K562 (cell line): ENCODE data around the gene GTF2A2. TPM values are rescaled to one million over a fixed set of nuclear protein-coding genes. Genes with fewer than 3 reads are reported as not detected.
A peak's percentile ranks its signal among the peaks of the same experiment; 100 is the strongest.
"Not testable (repeated sequence)": the region's sequence is repeated elsewhere in the genome, so short reads cannot be mapped to it uniquely, and the experiment has no call there.

Experiments
- ATAC-seq: fragments of 200-7000 bp; cut with Tn5 transposase; 3 replicates; pipeline ENCODE4 v1.9.1; 2020; ENCODE audit warnings: moderate library complexity
- BruUV-seq: library from RNA; stranded (reverse); fragments of 400-500 nt; replicated peaks from 2 replicates; lab custom pipeline; 2021; lab: Mats Ljungman, UMichigan
- CTCF ChIA-PET: fragments of 300-600 bp; formaldehyde crosslinking; extraction: SDS; loops from one replicate; lab custom pipeline; 2021; ENCODE audit warnings: low intra/inter-chr PET ratio; lab: Yijun Ruan, JAX
- POLR2A ChIA-PET: fragments of 300-600, 350-650 bp; sonication (Branson Sonifier 250); formaldehyde crosslinking; extraction: SDS; loops from one replicate; lab custom pipeline; 2021; ENCODE audit warnings: antibody characterized with exemption, inconsistent platforms; lab: Yijun Ruan, JAX
- DNase-seq, 4 experiments: peaks; one replicate each; pipeline versions ENCODE4 v3.0.0 to v3.0.0-alpha.2; 2011 to 2018; ENCODE audit warnings: low spot score in 3 of 4, mixed read lengths in 3 of 4; ENCODE audit errors: extremely low read depth in 1 of 4
- FAIRE-seq: peaks from 2 replicates; lab custom pipeline; 2011; peaks lifted over from hg19 to GRCh38; lab: Jason Lieb, UNC
- H2AFZ ChIP-seq: 2 replicates; pipeline ENCODE4 v1.6.0; 2011; ENCODE audit warnings: low read depth, low read length, control low read depth, inconsistent platforms
- H3K27ac ChIP-seq: fragments of 200-600 bp; 3 replicates; pipeline ENCODE4 v1.8.0; 2011; ENCODE audit warnings: low read depth, mild to moderate bottlenecking, control low read depth, inconsistent platforms, low read length, moderate library complexity, mixed read lengths; ENCODE audit errors: extremely low read depth
- H3K27me3 ChIP-seq, 2 experiments: fragments of 300-600 bp in 1 of 2; 2 replicates in 1 of 2; 3 replicates in 1 of 2; pipeline versions ENCODE4 v1.6.0 to v1.8.0; 2011; ENCODE audit warnings: inconsistent platforms in 2 of 2, low read length in 2 of 2, mild to moderate bottlenecking in 1 of 2, mixed read lengths in 1 of 2, moderate library complexity in 1 of 2; ENCODE audit not compliant: control insufficient read depth in 2 of 2, insufficient read depth in 2 of 2
- H3K36me3 ChIP-seq: fragments of 300-600 bp; 3 replicates; pipeline ENCODE4 v1.8.0; 2011; ENCODE audit warnings: mild to moderate bottlenecking, low read length, inconsistent platforms; ENCODE audit not compliant: control insufficient read depth, insufficient read depth
- H3K4me1 ChIP-seq, 2 experiments: fragments of 200-600 bp in 1 of 2; replicated peaks in 1 of 2; 2 replicates in 1 of 2; 3 replicates in 1 of 2; pipeline versions ENCODE4 v1.5.1 to v1.8.0; 2011; ENCODE audit warnings: inconsistent platforms in 2 of 2, low read length in 2 of 2, mild to moderate bottlenecking in 1 of 2, mixed read lengths in 1 of 2, moderate library complexity in 1 of 2; ENCODE audit not compliant: control insufficient read depth in 2 of 2, insufficient read depth in 2 of 2
- H3K4me2 ChIP-seq: 2 replicates; pipeline ENCODE4 v1.6.1; 2011; ENCODE audit warnings: low read length, control low read depth, inconsistent platforms, mixed read lengths; ENCODE audit not compliant: insufficient read depth
- H3K4me3 ChIP-seq: fragments of 200-600 bp; sonication (generic), shearing (Covaris generic); 2 replicates; pipeline ENCODE4 v1.5.1; 2016; ENCODE audit warnings: control low read depth, inconsistent platforms
- H3K79me2 ChIP-seq: fragments of 200-600 bp; 3 replicates; pipeline ENCODE4 v1.8.0; 2011; ENCODE audit warnings: low read length, inconsistent platforms; ENCODE audit not compliant: control insufficient read depth, insufficient read depth
- H3K9ac ChIP-seq, 2 experiments: 2 replicates each; pipeline versions ENCODE4 v1.6.0 to v1.6.1; 2011; ENCODE audit warnings: low read depth in 2 of 2, low read length in 2 of 2, control low read depth in 1 of 2, inconsistent platforms in 1 of 2, mild to moderate bottlenecking in 1 of 2, mixed read lengths in 1 of 2; ENCODE audit not compliant: insufficient read depth in 1 of 2
- H3K9me1 ChIP-seq: one replicate; pipeline ENCODE4 v1.6.0; 2011; ENCODE audit warnings: inconsistent platforms, mild to moderate bottlenecking, low read length, moderate library complexity; ENCODE audit not compliant: control insufficient read depth, insufficient read depth
- H3K9me3 ChIP-seq: replicated peaks from 2 replicates; pipeline ENCODE4 v1.5.1; 2011; ENCODE audit warnings: low read depth, low read length, inconsistent platforms; ENCODE audit not compliant: control insufficient read depth, insufficient read depth
- H4K20me1 ChIP-seq: replicated peaks from 2 replicates; pipeline ENCODE4 v1.6.1; 2011; ENCODE audit warnings: low read length, inconsistent platforms, mixed read lengths; ENCODE audit not compliant: control insufficient read depth, insufficient read depth
- E2F3 ChIP-seq: fragments of 250-450 bp; sonication (Bioruptor Pico); IDR thresholded peaks from 2 replicates; pipeline ENCODE4 v1.4.0; 2020; ENCODE audit warnings: mild to moderate bottlenecking
- FOXK2 ChIP-seq, 2 experiments: fragments of 450-650 bp; IDR thresholded peaks in 1 of 2; conservative IDR thresholded peaks in 1 of 2; 2 replicates each; pipeline ENCODE4 v1.6.1; 2016; ENCODE audit warnings: low read depth in 2 of 2, mild to moderate bottlenecking in 1 of 2
- GABPB1 ChIP-seq: sonication (generic); formaldehyde crosslinking; IDR thresholded peaks from 2 replicates; pipeline ENCODE4 v1.8.0; 2022; ENCODE audit warnings: mild to moderate bottlenecking, missing genetic modification reagents
- NUFIP1 ChIP-seq: fragments of 450-650 bp; IDR thresholded peaks from 2 replicates; pipeline ENCODE4 v1.6.1; 2018; ENCODE audit not compliant: partially characterized antibody
- ZNF316 ChIP-seq: fragments of 450-650 bp; IDR thresholded peaks from 2 replicates; pipeline ENCODE4 v1.6.1; 2016
- ZNF589 ChIP-seq: fragments of 200-800 bp; sonication (Bioruptor generic); IDR thresholded peaks from 2 replicates; pipeline ENCODE4 v1.6.1; 2016; ENCODE audit warnings: low read depth, missing genetic modification characterization, missing compliant biosample characterization
- WGBS: fragments of 100-300 bp; shearing (Covaris generic); methylation state at CpG from one replicate; pipeline ENCODE4 v1.1.6; 2016; ENCODE audit warnings: low coverage, mixed read lengths; ENCODE audit not compliant: insufficient coverage; ENCODE audit errors: missing lambda C conversion rate; 5-methylcytosine and 5-hydroxymethylcytosine counted together
- in situ Hi-C: fragments of 300-500 bp; cut with MboI; formaldehyde crosslinking; loops from 4 replicates; pipeline ENCODE4 v1.15.0; 2018; ENCODE audit warnings: inconsistent platforms, mixed read lengths
- intact Hi-C: fragments of 100-400 bp; cut with micrococcal nuclease; formaldehyde crosslinking; loops from 2 replicates; pipeline ENCODE4 v1.14.2; 2022
- polyA plus RNA-seq, 8 experiments: library from polyadenylated mRNA; depleted of rRNA in 4 of 8; stranded (reverse) in 5 of 8; unstranded in 3 of 8; fragments of >200 nt; fragmentation: Nextera tagmentation in 2 of 8; fragmentation: Illumina TruSeq in 1 of 8; extraction: Ambion mirVana in 2 of 8; extraction: Trizol in 1 of 8; gene quantifications; 2 replicates each; pipeline versions ENCODE4 v1.2.1 to v1.2.3, GENCODE V29; 2011 to 2014; ENCODE audit warnings: inconsistent platforms in 1 of 8, missing spikeins in 1 of 8
- total RNA-seq, 7 experiments: library from RNA; depleted of rRNA in 6 of 7; stranded (reverse); fragments of >200 nt in 6 of 7; fragmentation: Illumina TruSeq in 2 of 7; extraction: Trizol in 2 of 7; gene quantifications; 2 replicates each; pipeline versions ENCODE4 v1.2.1 to v1.2.3, GENCODE V29; 2011 to 2021; ENCODE audit warnings: low replicate concordance in 1 of 7
- TF ChIP-seq, protein P1 (sequence below), 3 experiments: IDR thresholded peaks in 2 of 3; conservative IDR thresholded peaks in 1 of 3; 2 replicates each; pipeline ENCODE4 v1.5.1; 2011 to 2012; ENCODE audit warnings: low read length in 3 of 3, mild to moderate bottlenecking in 3 of 3, control low read depth in 2 of 3, improper control_type of control experiment in 1 of 3, inconsistent platforms in 1 of 3, low read depth in 1 of 3, mixed read lengths in 1 of 3, moderate library complexity in 1 of 3; ENCODE audit not compliant: insufficient read depth in 2 of 3
- TF ChIP-seq, protein P2 (sequence below): fragments of 450-650 bp; IDR thresholded peaks from 2 replicates; pipeline ENCODE4 v1.6.1; 2016; ENCODE audit warnings: missing biosample characterization, missing genetic modification characterization
- TF ChIP-seq, protein P3 (sequence below): fragments of 250-450 bp; sonication (Bioruptor Pico); IDR thresholded peaks from 2 replicates; pipeline ENCODE4 v1.6.1; 2021; ENCODE audit warnings: mild to moderate bottlenecking

GTF2A2 gene
- total and polyA plus RNA-seq, 9 of the 15 experiments (the other 6 are each of a cell fraction or from before 2014, with no cell fraction given): 128 to 656 (median 172) TPM

DNA sequence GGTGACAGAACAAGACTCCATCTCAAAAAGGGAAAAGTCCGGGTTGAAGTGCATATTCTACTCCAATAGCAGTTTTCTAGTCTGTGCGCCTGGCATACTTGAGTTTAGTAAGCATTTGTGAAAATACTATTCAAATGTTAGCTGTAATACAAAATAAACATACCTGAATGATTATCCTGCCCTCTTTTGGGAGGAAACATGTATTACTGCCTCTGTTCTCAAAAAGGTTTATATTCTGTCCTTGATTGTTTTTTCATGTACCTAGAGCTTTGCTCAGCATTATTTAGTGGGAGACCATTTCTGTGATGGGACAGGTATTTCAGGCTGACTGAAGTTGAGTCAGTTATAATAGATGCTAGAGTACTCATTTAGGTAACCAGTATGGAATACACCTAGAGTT, 19.8 kb downstream of the GTF2A2 start:
- WGBS: 93% methylated on average over 2 of the region's 2 CpGs
- POLR2A ChIA-PET: interaction anchor here (0.7 to 1.5 kb wide), 3 partner anchors 11 to 87 kb away, joined by 3 to 5 read pairs (median 3); partner anchors contain the start of gene GTF2A2
- FAIRE-seq: peak; percentile 76
- H3K4me2 ChIP-seq, DNase-seq, H2AFZ ChIP-seq, in situ Hi-C loops, intact Hi-C loops, H3K79me2 ChIP-seq, CTCF ChIA-PET, H3K9me1 ChIP-seq, H3K27ac ChIP-seq, H3K4me3 ChIP-seq, H3K9ac ChIP-seq, H3K4me1 ChIP-seq, BruUV-seq, H4K20me1 ChIP-seq, H3K9me3 ChIP-seq, H3K27me3 ChIP-seq: not testable (repeated sequence)
- ATAC-seq: peak; percentile 50
- peaks cover 43% of the 10 kb centered on the region for H3K36me3 ChIP-seq
- TF ChIP-seq, protein P1, sequence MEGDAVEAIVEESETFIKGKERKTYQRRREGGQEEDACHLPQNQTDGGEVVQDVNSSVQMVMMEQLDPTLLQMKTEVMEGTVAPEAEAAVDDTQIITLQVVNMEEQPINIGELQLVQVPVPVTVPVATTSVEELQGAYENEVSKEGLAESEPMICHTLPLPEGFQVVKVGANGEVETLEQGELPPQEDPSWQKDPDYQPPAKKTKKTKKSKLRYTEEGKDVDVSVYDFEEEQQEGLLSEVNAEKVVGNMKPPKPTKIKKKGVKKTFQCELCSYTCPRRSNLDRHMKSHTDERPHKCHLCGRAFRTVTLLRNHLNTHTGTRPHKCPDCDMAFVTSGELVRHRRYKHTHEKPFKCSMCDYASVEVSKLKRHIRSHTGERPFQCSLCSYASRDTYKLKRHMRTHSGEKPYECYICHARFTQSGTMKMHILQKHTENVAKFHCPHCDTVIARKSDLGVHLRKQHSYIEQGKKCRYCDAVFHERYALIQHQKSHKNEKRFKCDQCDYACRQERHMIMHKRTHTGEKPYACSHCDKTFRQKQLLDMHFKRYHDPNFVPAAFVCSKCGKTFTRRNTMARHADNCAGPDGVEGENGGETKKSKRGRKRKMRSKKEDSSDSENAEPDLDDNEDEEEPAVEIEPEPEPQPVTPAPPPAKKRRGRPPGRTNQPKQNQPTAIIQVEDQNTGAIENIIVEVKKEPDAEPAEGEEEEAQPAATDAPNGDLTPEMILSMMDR (IDR thresholded peaks at IDR 0.05 in 2 of 3, conservative IDR thresholded peaks at IDR 0.05 in 1 of 3; ENCODE audit: insufficient read depth in 2 of 3, low read depth in 1 of 3, low read length in 3 of 3): peak in 1 of 3 experiments; percentile 36; a peak in 2 of 6 replicates
- TF ChIP-seq ZNF316: peak; percentile 14; the same call in 1 of the 2 replicates

DNA sequence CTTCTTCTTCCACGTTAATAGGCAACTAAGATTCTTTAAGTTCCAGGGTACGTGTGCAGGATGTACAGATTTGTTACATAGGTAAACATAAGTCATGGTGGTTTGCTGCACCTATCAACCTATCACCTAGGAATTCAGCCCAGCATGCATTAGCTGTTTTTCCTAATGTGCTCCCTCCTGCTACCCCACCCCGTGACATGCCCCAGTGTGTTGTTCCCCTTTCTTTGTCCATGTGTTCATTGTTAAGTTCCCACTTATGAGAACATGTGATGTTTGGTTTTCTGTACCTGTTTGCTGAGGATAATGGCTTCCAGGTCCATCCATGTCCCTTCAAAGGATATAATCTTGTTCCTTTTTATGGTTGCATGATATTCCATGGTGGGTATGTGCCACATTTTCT, 21.1 kb downstream of the GTF2A2 start:
- Histone ChIP-seq H3K27me3 (no peaks in the 10 kb centered on the region; a peak in 1 of 5 replicates), H4K20me1 (no peaks in the 10 kb centered on the region), H3K27ac (no peak overlapping the region), H3K79me2 (no peaks in the 10 kb centered on the region), H3K4me2 (no peak overlapping the region), H3K4me3 (no peak overlapping the region), H3K9me1 (no peaks in the 10 kb centered on the region), H3K9ac (no peak overlapping the region), H3K4me1 (no peaks in the 10 kb centered on the region), H2AFZ (no peak overlapping the region), H3K9me3 (no peaks in the 10 kb centered on the region), H3K36me3 (peaks cover 32% of the 10 kb centered on the region; the same call in 2 of the 3 replicates)
- TF ChIP-seq, protein P2, sequence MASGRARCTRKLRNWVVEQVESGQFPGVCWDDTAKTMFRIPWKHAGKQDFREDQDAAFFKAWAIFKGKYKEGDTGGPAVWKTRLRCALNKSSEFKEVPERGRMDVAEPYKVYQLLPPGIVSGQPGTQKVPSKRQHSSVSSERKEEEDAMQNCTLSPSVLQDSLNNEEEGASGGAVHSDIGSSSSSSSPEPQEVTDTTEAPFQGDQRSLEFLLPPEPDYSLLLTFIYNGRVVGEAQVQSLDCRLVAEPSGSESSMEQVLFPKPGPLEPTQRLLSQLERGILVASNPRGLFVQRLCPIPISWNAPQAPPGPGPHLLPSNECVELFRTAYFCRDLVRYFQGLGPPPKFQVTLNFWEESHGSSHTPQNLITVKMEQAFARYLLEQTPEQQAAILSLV: no peak
- TF ChIP-seq FOXK2 (conservative IDR thresholded peaks at IDR 0.05 in 1 of 2, IDR thresholded peaks at IDR 0.05 in 1 of 2; ENCODE audit: low read depth in 2 of 2) (no peak), GABPB1 (CRISPR knock-in tag) (no peak), ZNF589 (CRISPR knock-in tag) (no peak), E2F3 (CRISPR knock-in tag) (no peak), NUFIP1 (no peak)
- TF ChIP-seq, protein P3, sequence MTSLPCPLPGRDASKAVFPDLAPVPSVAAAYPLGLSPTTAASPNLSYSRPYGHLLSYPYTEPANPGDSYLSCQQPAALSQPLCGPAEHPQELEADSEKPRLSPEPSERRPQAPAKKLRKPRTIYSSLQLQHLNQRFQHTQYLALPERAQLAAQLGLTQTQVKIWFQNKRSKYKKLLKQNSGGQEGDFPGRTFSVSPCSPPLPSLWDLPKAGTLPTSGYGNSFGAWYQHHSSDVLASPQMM (CRISPR knock-in tag): no peak
- in situ Hi-C loops (no loop called here), intact Hi-C loops (no loop called here)
- BruUV-seq: no TSS peak
- FAIRE-seq: no peak
- no peak for DNase-seq
- CTCF ChIA-PET: no interaction called here
- POLR2A ChIA-PET: interaction anchor here (1.5 to 2.2 kb wide), 2 partner anchors 8 to 12 kb away, joined by 5 to 7 read pairs; no protein-coding TSS in a partner anchor
- ATAC-seq: no peak
- WGBS: 62% methylated on average over 3 of the region's 3 CpGs
